K562 (cell line): ENCODE measurements around the gene ECI1. TPM values are rescaled to one million over a fixed set of nuclear protein-coding genes. Genes with fewer than 3 reads are reported as not detected.
A peak's percentile ranks its signal among the peaks of the same experiment; 100 is the strongest.

Experiments
- CBX3 ChIP-seq, 2 experiments: IDR thresholded peaks; 1 replicate in 1 of 2; 2 replicates in 1 of 2; pipeline ENCODE4 v1.6.1; 2012; ENCODE audit warnings: inconsistent platforms in 2 of 2, low read length in 2 of 2, borderline replicate concordance in 1 of 2, control low read depth in 1 of 2
- CGGBP1 ChIP-seq: fragments of 250-450 bp; sonication (Bioruptor Pico); IDR thresholded peaks from 2 replicates; pipeline ENCODE4 v1.9.0; 2021; ENCODE audit warnings: mild to moderate bottlenecking
- GTF3C2 ChIP-seq: IDR thresholded peaks from 3 replicates; pipeline ENCODE4 v1.6.1; 2011; ENCODE audit warnings: borderline replicate concordance, mild to moderate bottlenecking, moderate library complexity; ENCODE audit not compliant: insufficient read length; ENCODE audit errors: extremely low read depth
- JUND ChIP-seq, 2 experiments: IDR thresholded peaks; 2 replicates in 1 of 2; 3 replicates in 1 of 2; pipeline ENCODE4 v1.6.1; 2011; ENCODE audit warnings: borderline replicate concordance in 2 of 2, low read depth in 2 of 2, low read length in 2 of 2, improper control_type of control experiment in 1 of 2, missing biosample characterization in 1 of 2, missing genetic modification characterization in 1 of 2, missing genetic modification reagents in 1 of 2
- LCOR ChIP-seq: sonication (generic); formaldehyde crosslinking; IDR thresholded peaks from 2 replicates; pipeline ENCODE4 v1.8.0; 2022; ENCODE audit warnings: mild to moderate bottlenecking, missing genetic modification reagents
- MAFK ChIP-seq: IDR thresholded peaks from 2 replicates; pipeline ENCODE4 v1.6.1; 2011; ENCODE audit warnings: low read length, improper control_type of control experiment
- MTA3 ChIP-seq: fragments of 450-650 bp; formaldehyde crosslinking; IDR thresholded peaks from 2 replicates; pipeline ENCODE4 v1.6.1; 2017; ENCODE audit warnings: mild to moderate bottlenecking, borderline replicate concordance
- NCOA2 ChIP-seq, 2 experiments: fragments of 450-650 bp; IDR thresholded peaks; 2 replicates each; pipeline ENCODE4 v1.6.1; 2018; ENCODE audit warnings: mild to moderate bottlenecking in 2 of 2, moderate library complexity in 1 of 2; ENCODE audit not compliant: partially characterized antibody in 2 of 2
- SIN3A ChIP-seq, 2 experiments: fragments of 150-350 bp in 1 of 2; IDR thresholded peaks; 2 replicates each; pipeline ENCODE4 v1.6.1; 2011 to 2016; ENCODE audit warnings: borderline replicate concordance in 2 of 2, low read depth in 2 of 2, low read length in 2 of 2, mild to moderate bottlenecking in 2 of 2, moderate library complexity in 2 of 2; ENCODE audit not compliant: control insufficient read depth in 1 of 2
- ZNF79 ChIP-seq: fragments of 250-450 bp; sonication (Bioruptor Pico); IDR thresholded peaks from 2 replicates; pipeline ENCODE4 v1.4.0; 2020; ENCODE audit warnings: low read depth, mild to moderate bottlenecking, moderate library complexity
- polyA plus RNA-seq, 8 experiments: library from polyadenylated mRNA; depleted of rRNA in 4 of 8; stranded (reverse) in 5 of 8; unstranded in 3 of 8; fragments of >200 nt; fragmentation: Nextera tagmentation in 2 of 8; fragmentation: Illumina TruSeq in 1 of 8; extraction: Ambion mirVana in 2 of 8; extraction: Trizol in 1 of 8; gene quantifications; 2 replicates each; pipeline versions ENCODE4 v1.2.1 to v1.2.3, GENCODE V29; 2011 to 2014; ENCODE audit warnings: inconsistent platforms in 1 of 8, missing spikeins in 1 of 8
- total RNA-seq, 7 experiments: library from RNA; depleted of rRNA in 6 of 7; stranded (reverse); fragments of >200 nt in 6 of 7; fragmentation: Illumina TruSeq in 2 of 7; extraction: Trizol in 2 of 7; gene quantifications; 2 replicates each; pipeline versions ENCODE4 v1.2.1 to v1.2.3, GENCODE V29; 2011 to 2021; ENCODE audit warnings: low replicate concordance in 1 of 7
- TF ChIP-seq, protein P1 (sequence below): fragments of 450-650 bp; IDR thresholded peaks from 2 replicates; pipeline ENCODE4 v1.6.1; 2016; ENCODE audit warnings: low read depth
- TF ChIP-seq, protein P2 (sequence below): fragments of 450-650 bp; IDR thresholded peaks from one replicate; pipeline ENCODE4 v1.6.1; 2018; ENCODE audit warnings: mild to moderate bottlenecking, moderate library complexity; ENCODE audit not compliant: partially characterized antibody

Gene ECI1
- total and polyA plus RNA-seq, 9 of the 15 experiments (the other 6 are each of a cell fraction or from before 2014, with no cell fraction given) = 4.7 to 189 (median 54.0) TPM

DNA sequence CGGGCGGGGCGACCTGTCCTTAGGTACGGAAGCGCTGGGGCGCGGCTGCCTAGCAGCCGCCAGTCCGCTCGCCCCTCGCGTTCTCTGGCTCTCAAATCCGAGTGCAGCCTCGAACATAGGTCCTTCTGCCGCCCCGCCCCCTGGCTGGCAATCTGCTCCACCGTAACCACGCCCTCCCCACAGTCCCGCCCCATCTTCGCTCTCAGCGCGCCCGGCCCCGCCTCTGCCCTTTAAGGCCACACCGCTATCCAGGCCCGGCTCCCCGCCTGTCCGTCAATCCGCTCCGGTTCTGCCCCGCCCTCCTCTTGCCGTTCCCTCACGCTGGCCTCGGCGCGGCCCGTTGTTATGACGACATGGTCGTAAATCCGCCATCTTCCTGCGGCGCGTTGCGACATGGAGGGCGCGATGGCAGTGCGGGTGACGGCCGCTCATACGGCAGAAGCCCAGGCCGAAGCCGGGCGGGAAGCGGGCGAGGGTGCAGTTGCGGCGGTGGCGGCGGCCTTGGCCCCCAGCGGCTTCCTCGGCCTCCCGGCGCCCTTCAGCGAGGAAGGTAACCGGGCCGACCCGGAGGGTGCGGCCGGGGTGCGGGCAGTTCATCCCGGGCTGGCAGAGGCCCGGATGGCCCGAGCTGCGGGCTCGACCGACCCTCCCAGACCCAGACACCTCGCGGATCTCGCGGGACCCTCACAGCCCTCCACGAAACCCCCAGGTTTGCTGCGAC, 28.0 kb downstream of the ECI1 start, which contains the start of gene E4F1 (continued):
- TF ChIP-seq, protein P1, sequence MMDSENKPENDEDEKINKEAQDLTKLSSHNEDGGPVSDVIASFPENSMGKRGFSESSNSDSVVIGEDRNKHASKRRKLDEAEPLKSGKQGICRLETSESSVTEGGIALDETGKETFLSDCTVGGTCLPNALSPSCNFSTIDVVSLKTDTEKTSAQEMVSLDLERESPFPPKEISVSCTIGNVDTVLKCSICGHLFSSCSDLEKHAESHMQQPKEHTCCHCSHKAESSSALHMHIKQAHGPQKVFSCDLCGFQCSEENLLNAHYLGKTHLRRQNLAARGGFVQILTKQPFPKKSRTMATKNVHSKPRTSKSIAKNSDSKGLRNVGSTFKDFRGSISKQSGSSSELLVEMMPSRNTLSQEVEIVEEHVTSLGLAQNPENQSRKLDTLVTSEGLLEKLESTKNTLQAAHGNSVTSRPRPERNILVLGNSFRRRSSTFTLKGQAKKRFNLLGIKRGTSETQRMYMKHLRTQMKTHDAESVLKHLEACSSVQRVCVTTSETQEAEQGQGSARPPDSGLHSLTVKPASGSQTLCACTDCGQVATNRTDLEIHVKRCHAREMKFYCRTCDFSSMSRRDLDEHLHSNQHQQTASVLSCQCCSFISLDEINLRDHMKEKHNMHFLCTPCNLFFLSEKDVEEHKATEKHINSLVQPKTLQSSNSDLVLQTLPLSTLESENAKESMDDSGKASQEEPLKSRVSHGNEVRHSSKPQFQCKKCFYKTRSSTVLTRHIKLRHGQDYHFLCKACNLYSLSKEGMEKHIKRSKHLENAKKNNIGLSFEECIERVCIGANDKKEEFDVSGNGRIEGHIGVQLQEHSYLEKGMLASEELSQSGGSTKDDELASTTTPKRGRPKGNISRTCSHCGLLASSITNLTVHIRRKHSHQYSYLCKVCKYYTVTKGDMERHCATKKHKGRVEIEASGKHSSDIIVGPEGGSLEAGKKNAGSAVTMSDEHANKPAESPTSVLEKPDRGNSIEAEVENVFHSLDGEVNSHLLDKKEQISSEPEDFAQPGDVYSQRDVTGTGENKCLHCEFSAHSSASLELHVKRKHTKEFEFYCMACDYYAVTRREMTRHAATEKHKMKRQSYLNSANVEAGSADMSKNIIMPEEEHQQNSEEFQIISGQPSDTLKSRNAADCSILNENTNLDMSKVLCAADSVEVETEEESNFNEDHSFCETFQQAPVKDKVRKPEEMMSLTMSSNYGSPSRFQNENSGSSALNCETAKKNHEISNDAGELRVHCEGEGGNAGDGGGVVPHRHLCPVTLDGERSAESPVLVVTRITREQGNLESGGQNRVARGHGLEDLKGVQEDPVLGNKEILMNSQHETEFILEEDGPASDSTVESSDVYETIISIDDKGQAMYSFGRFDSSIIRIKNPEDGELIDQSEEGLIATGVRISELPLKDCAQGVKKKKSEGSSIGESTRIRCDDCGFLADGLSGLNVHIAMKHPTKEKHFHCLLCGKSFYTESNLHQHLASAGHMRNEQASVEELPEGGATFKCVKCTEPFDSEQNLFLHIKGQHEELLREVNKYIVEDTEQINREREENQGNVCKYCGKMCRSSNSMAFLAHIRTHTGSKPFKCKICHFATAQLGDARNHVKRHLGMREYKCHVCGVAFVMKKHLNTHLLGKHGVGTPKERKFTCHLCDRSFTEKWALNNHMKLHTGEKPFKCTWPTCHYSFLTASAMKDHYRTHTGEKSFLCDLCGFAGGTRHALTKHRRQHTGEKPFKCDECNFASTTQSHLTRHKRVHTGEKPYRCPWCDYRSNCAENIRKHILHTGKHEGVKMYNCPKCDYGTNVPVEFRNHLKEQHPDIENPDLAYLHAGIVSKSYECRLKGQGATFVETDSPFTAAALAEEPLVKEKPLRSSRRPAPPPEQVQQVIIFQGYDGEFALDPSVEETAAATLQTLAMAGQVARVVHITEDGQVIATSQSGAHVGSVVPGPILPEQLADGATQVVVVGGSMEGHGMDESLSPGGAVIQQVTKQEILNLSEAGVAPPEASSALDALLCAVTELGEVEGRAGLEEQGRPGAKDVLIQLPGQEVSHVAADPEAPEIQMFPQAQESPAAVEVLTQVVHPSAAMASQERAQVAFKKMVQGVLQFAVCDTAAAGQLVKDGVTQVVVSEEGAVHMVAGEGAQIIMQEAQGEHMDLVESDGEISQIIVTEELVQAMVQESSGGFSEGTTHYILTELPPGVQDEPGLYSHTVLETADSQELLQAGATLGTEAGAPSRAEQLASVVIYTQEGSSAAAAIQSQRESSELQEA = peak; percentile 60; the same call in 1 of the 2 replicates
- TF ChIP-seq CBX3 (IDR thresholded peaks at IDR 0.05; ENCODE audit: borderline replicate concordance in 1 of 2, low read length in 2 of 2) = 0 out of 3 replicates have a peak, but pooled peaks of 1 of the 2 experiments have one; percentile 9
- peak in 1 of 2 experiments; percentile 77; a peak in 2 of 4 replicates for TF ChIP-seq SIN3A (IDR thresholded peaks at IDR 0.05; ENCODE audit: borderline replicate concordance in 2 of 2, control insufficient read depth in 1 of 2, low read depth in 2 of 2, low read length in 2 of 2)
- TF ChIP-seq, protein P2, sequence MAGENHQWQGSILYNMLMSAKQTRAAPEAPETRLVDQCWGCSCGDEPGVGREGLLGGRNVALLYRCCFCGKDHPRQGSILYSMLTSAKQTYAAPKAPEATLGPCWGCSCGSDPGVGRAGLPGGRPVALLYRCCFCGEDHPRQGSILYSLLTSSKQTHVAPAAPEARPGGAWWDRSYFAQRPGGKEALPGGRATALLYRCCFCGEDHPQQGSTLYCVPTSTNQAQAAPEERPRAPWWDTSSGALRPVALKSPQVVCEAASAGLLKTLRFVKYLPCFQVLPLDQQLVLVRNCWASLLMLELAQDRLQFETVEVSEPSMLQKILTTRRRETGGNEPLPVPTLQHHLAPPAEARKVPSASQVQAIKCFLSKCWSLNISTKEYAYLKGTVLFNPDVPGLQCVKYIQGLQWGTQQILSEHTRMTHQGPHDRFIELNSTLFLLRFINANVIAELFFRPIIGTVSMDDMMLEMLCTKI = no peak
- peak; percentile 20; the same call in 1 of the 2 replicates for TF ChIP-seq MAFK
- no peak for TF ChIP-seq ZNF79 (CRISPR knock-in tag)
- 0 out of 2 replicates have a peak, but pooled peaks have one; percentile 56 for TF ChIP-seq LCOR (CRISPR knock-in tag)
- peak; percentile 73 for TF ChIP-seq GTF3C2
- TF ChIP-seq NCOA2 (IDR thresholded peaks at IDR 0.05; ENCODE audit: partially characterized antibody in 2 of 2) = no peak
- TF ChIP-seq CGGBP1 (CRISPR knock-in tag) = no peak
- peak; percentile 58; the same call in 1 of the 2 replicates for TF ChIP-seq MTA3
- peak; percentile 69 for TF ChIP-seq JUND (IDR thresholded peaks at IDR 0.05; ENCODE audit: borderline replicate concordance, low read depth, low read length)
- no peak for TF ChIP-seq JUND (tag; IDR thresholded peaks at IDR 0.05; ENCODE audit: borderline replicate concordance, low read depth, low read length)
